Ramos (cell line): ENCODE measurements around the gene KDELR3.

Experiments
- in situ Hi-C: fragments of 300-500 bp; cut with MboI; formaldehyde crosslinking; loops from one replicate; pipeline ENCODE4 v1.14.3; 2022; ENCODE audit warnings: low sequenced_read_pairs; ENCODE audit not compliant: unreplicated experiment

Gene KDELR3

GRCh38 chr22:38467904-38468442 is at the start of gene KDELR3:
KDELR3 (plus strand) TSS chr22:38468096; CDS start chr22:38468234, 138 bp downstream.
- in situ Hi-C loops = no loop called here

GRCh38 chr22:38418589-38418988 is 49.3 kb upstream of the KDELR3 start:
- in situ Hi-C loops = loop anchor here (10.0 kb wide), 1 partner anchor 156 kb away; the partner anchor contains the start of gene DMC1

- in situ Hi-C loops = loop anchor here (10.0 kb wide), 1 partner anchor 156 kb away; the partner anchor contains the start of gene DMC1
These were observed 48.6 kb upstream of the KDELR3 start for GRCh38 chr22:38419121-38419857.

- in situ Hi-C loops = loop anchor here (10.0 kb wide), 1 partner anchor 155 kb away; the partner anchor contains the start of gene DMC1
These were observed 48.1 kb upstream of the KDELR3 start for GRCh38 chr22:38419858-38420160.

GRCh38 chr22:38420734-38421133 is 47.2 kb upstream of the KDELR3 start:
- in situ Hi-C loops = no loop called here

GRCh38 chr22:38422611-38423511 is 45.0 kb upstream of the KDELR3 start:
- in situ Hi-C loops = no loop called here

- in situ Hi-C loops = no loop called here
These were observed 44.1 kb upstream of the KDELR3 start for GRCh38 chr22:38423512-38424503.

- in situ Hi-C loops = no loop called here
These were observed 43.3 kb upstream of the KDELR3 start for GRCh38 chr22:38424525-38425080.

GRCh38 chr22:38426628-38427027 is 41.3 kb upstream of the KDELR3 start:
- in situ Hi-C loops = no loop called here

GRCh38 chr22:38427465-38427864 is 40.4 kb upstream of the KDELR3 start:
- in situ Hi-C loops = no loop called here

- in situ Hi-C loops = no loop called here
These were observed 40.0 kb upstream of the KDELR3 start for GRCh38 chr22:38427940-38428339.

- in situ Hi-C loops = no loop called here
These were observed 39.2 kb upstream of the KDELR3 start for GRCh38 chr22:38428714-38429113.

- in situ Hi-C loops = no loop called here
These were observed 38.3 kb upstream of the KDELR3 start for GRCh38 chr22:38429499-38430068.

- in situ Hi-C loops = no loop called here
These were observed 36.5 kb upstream of the KDELR3 start for GRCh38 chr22:38431266-38432010.

GRCh38 chr22:38432264-38432663 is 35.6 kb upstream of the KDELR3 start:
- in situ Hi-C loops = no loop called here

- in situ Hi-C loops = no loop called here
These were observed 34.0 kb upstream of the KDELR3 start for GRCh38 chr22:38433871-38434270.

- in situ Hi-C loops = no loop called here
These were observed 32.9 kb upstream of the KDELR3 start for GRCh38 chr22:38435010-38435409.

GRCh38 chr22:38435965-38436364 is 31.9 kb upstream of the KDELR3 start:
- in situ Hi-C loops = no loop called here
